ENCODE measurements around the gene DEPDC7. TPM values are rescaled to one million over a fixed set of nuclear protein-coding genes. Genes with fewer than 3 reads are reported as not detected.

DEPDC7 gene
- polyA plus RNA-seq, 1 donor from 2014 or later, result 3.3 TPM

DNA sequence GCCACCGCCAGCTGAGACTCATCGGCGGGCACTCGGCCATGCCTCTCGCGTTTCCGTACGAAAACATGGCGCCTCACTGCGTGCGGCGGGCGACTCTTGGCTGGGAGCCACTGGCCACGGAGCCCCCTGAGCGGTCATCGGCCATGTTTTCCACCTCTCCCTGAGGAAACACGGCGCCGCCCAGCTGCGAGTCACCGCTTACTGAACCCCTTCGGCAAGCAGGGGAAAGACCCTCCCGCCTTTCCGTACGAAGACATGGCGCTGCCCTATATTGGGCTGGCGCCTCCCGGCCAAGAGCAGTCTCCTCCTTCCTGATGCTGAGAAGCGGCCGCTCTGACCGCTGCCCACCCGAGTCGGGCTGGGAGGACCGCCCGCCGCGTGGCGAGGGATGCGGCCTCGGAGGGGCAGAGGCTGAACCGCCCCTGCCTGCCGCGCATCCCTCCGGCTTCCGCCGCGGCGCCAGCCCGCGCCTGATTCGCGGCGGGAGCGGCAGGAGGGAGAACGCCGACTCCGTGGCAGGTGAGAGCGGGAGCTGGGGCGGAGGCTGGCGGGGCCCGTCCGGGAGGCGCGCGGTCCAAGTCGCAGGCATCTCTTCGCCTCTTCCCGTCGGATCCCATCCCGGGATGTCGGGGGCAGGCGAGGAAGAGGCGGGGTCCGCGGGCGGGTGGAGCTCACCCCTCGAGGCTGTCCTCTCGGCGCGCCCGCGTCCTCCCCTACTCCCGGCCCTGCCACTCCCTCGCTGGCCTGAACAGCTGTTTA is 23.8 kb downstream of the DEPDC7 start, which contains the start of gene TCP11L1 (continued):
- TF ChIP-seq CTCF (IDR thresholded peaks at IDR 0.05; ENCODE audit: poor library complexity, severe bottlenecking), result no peak

GRCh38 chr11:33040033-33040861 is 24.6 kb downstream of the DEPDC7 start:
- H3F3A ChIP-seq (ENCODE audit: insufficient read depth, low read length, poor library complexity, severe bottlenecking), result no peaks in the 10 kb centered on the region
- H3K9ac ChIP-seq (ENCODE audit: low read length), result peak overlapping the region; percentile 91
- no peaks in the 10 kb centered on the region for H3K9me2 ChIP-seq (ENCODE audit: insufficient read depth, low read length)
- H3K4me3 ChIP-seq (ENCODE audit: low read length), result peak overlapping the region; percentile 92
- no peaks in the 10 kb centered on the region for H4K20me1 ChIP-seq (ENCODE audit: insufficient read depth)
- peak overlapping the region; percentile 95 for H3K27ac ChIP-seq (ENCODE audit: low read length)
- TF ChIP-seq SMC3 (conservative IDR thresholded peaks at IDR 0.05; ENCODE audit: poor library complexity), result no peak
- peak overlapping the region; percentile 97 for H3K4me2 ChIP-seq (ENCODE audit: low read length)
- no peaks in the 10 kb centered on the region for H3K27me3 ChIP-seq (ENCODE audit: insufficient read depth, low read depth, low read length)
- no peaks in the 10 kb centered on the region for H3K36me3 ChIP-seq (ENCODE audit: insufficient read depth, low read length)
- H3K79me2 ChIP-seq (replicated peaks; ENCODE audit: insufficient read depth, low read length), result no peaks in the 10 kb centered on the region
- H3K9me3 ChIP-seq (ENCODE audit: low read length), result no peaks in the 10 kb centered on the region
- H2AFZ ChIP-seq (ENCODE audit: low read depth, low read length), result peak overlapping the region; percentile 77

GRCh38 chr11:33040862-33041453 is 25.3 kb downstream of the DEPDC7 start:
- H3K27me3 ChIP-seq (ENCODE audit: insufficient read depth, low read depth, low read length), result no peaks in the 10 kb centered on the region
- H4K20me1 ChIP-seq (ENCODE audit: insufficient read depth), result no peaks in the 10 kb centered on the region
- peak overlapping the region; percentile 91 for H3K9ac ChIP-seq (ENCODE audit: low read length)
- H3K79me2 ChIP-seq (replicated peaks; ENCODE audit: insufficient read depth, low read length), result no peaks in the 10 kb centered on the region
- H2AFZ ChIP-seq (ENCODE audit: low read depth, low read length), result no peak overlapping the region
- H3K9me3 ChIP-seq (ENCODE audit: low read length), result no peaks in the 10 kb centered on the region
- peak overlapping the region; percentile 97 for H3K4me2 ChIP-seq (ENCODE audit: low read length)
- no peaks in the 10 kb centered on the region for H3K9me2 ChIP-seq (ENCODE audit: insufficient read depth, low read length)
- no peak for TF ChIP-seq RAD21 (conservative IDR thresholded peaks at IDR 0.05)
- no peak for TF ChIP-seq POLR2AphosphoS5 (IDR thresholded peaks at IDR 0.05)
- no peak for TF ChIP-seq REST (IDR thresholded peaks at IDR 0.05; ENCODE audit: borderline replicate concordance)
- TF ChIP-seq EP300 (conservative IDR thresholded peaks at IDR 0.05; ENCODE audit: poor library complexity, severe bottlenecking), result no peak
- TF ChIP-seq CTCF (IDR thresholded peaks at IDR 0.05; ENCODE audit: poor library complexity, severe bottlenecking), result no peak
- TF ChIP-seq SMC3 (conservative IDR thresholded peaks at IDR 0.05; ENCODE audit: poor library complexity), result no peak
- no peaks in the 10 kb centered on the region for H3K36me3 ChIP-seq (ENCODE audit: insufficient read depth, low read length)
- H3K27ac ChIP-seq (ENCODE audit: low read length), result peak overlapping the region; percentile 95
- H3F3A ChIP-seq (ENCODE audit: insufficient read depth, low read length, poor library complexity, severe bottlenecking), result no peaks in the 10 kb centered on the region
- peak overlapping the region; percentile 92 for H3K4me3 ChIP-seq (ENCODE audit: low read length)
